Fibroblast of lung (primary cell): ENCODE measurements around the gene CIZ1. TPM values are rescaled to one million over a fixed set of nuclear protein-coding genes. Genes with fewer than 3 reads are reported as not detected.

Experiments used
- DNase-seq, 2 donors: peaks; one replicate each; pipeline versions ENCODE4 v3.0.0 to v3.0.0-alpha.2; 2010; ENCODE audit warnings: low read depth in 2 of 2
- H2AFZ ChIP-seq: 2 replicates; pipeline ENCODE4 v1.5.1; 2012; ENCODE audit warnings: low read length, control low read depth, inconsistent platforms
- H3K27ac ChIP-seq: 2 replicates; pipeline ENCODE4 v1.5.1; 2011; ENCODE audit warnings: low read length, control low read depth; ENCODE audit not compliant: insufficient read depth
- H3K27me3 ChIP-seq: 2 replicates; pipeline ENCODE4 v1.5.1; 2011; ENCODE audit warnings: mild to moderate bottlenecking, low read length; ENCODE audit not compliant: control insufficient read depth, insufficient read depth
- H3K36me3 ChIP-seq: 2 replicates; pipeline ENCODE4 v1.5.1; 2011; ENCODE audit warnings: low read length; ENCODE audit not compliant: control insufficient read depth, insufficient read depth
- H3K4me1 ChIP-seq: 2 replicates; pipeline ENCODE4 v1.5.1; 2011; ENCODE audit warnings: low read length; ENCODE audit not compliant: control insufficient read depth, insufficient read depth; ENCODE audit errors: extremely low read depth
- H3K4me2 ChIP-seq: 2 replicates; pipeline ENCODE4 v1.5.1; 2011; ENCODE audit warnings: low read length, control low read depth; ENCODE audit not compliant: insufficient read depth; ENCODE audit errors: extremely low read depth
- H3K4me3 ChIP-seq, 4 experiments: fragments of 200-600 bp in 1 of 4; sonication (generic) in 1 of 4; replicated peaks in 1 of 4; 2 replicates each; pipeline ENCODE4 v1.5.1; 2011 to 2016; ENCODE audit warnings: low read length in 4 of 4, low read depth in 3 of 4, mild to moderate bottlenecking in 3 of 4, control low read depth in 2 of 4, inconsistent platforms in 1 of 4, mixed read lengths in 1 of 4; ENCODE audit not compliant: insufficient read depth in 1 of 4; ENCODE audit errors: control extremely low read depth in 1 of 4
- H3K79me2 ChIP-seq: 2 replicates; pipeline ENCODE4 v1.5.1; 2012; ENCODE audit warnings: mild to moderate bottlenecking, low read length, inconsistent platforms; ENCODE audit not compliant: control insufficient read depth, insufficient read depth
- H3K9ac ChIP-seq: 2 replicates; pipeline ENCODE4 v1.5.1; 2011; ENCODE audit warnings: mild to moderate bottlenecking, low read length, control low read depth; ENCODE audit not compliant: insufficient read depth
- H3K9me3 ChIP-seq: 2 replicates; pipeline ENCODE4 v1.5.1; 2012; ENCODE audit warnings: low read depth, low read length; ENCODE audit not compliant: control insufficient read depth, insufficient read depth
- H4K20me1 ChIP-seq: 2 replicates; pipeline ENCODE4 v1.5.1; 2011; ENCODE audit warnings: low read length; ENCODE audit not compliant: control insufficient read depth, insufficient read depth; ENCODE audit errors: extremely low read depth
- CTCF ChIP-seq, 2 donors: IDR thresholded peaks in 1 of 2; conservative IDR thresholded peaks in 1 of 2; 1 replicate in 1 of 2; 2 replicates in 1 of 2; pipeline ENCODE4 v1.5.1; 2011 to 2012; ENCODE audit warnings: low read length in 2 of 2, control low read depth in 1 of 2, inconsistent platforms in 1 of 2, low read depth in 1 of 2, mild to moderate bottlenecking in 1 of 2
- EZH2 ChIP-seq: IDR thresholded peaks from 2 replicates; pipeline ENCODE4 v1.5.1; 2012; ENCODE audit warnings: low read length, control low read depth, mild to moderate bottlenecking; ENCODE audit errors: missing control alignments
- polyA plus RNA-seq, 2 donors: library from polyadenylated mRNA; depleted of rRNA in 1 of 2; stranded (reverse) in 1 of 2; unstranded in 1 of 2; fragments of >200 nt; gene quantifications; 2 replicates each; pipeline ENCODE4 v1.2.1, GENCODE V29; 2011 to 2012; ENCODE audit warnings: missing spikeins in 1 of 2
- total RNA-seq: library from RNA; depleted of rRNA; stranded (reverse); fragments of >200 nt; gene quantifications from 2 replicates; pipeline ENCODE4 v1.2.1, GENCODE V29; 2014

Gene CIZ1
- total and polyA plus RNA-seq, 2 donors (not counting 1 experiment from before 2014, with no cell fraction given): 26.1 to 27.2 TPM

- Histone ChIP-seq H3K9ac (no peak overlapping the region), H3K27ac (no peak overlapping the region), H4K20me1 (no peaks in the 10 kb centered on the region), H3K4me2 (no peak overlapping the region), H3K9me3 (no peaks in the 10 kb centered on the region), H3K4me1 (peaks cover 4% of the 10 kb centered on the region), H3K36me3 (peaks cover 10% of the 10 kb centered on the region), H3K4me3 (no peak overlapping the region), H3K27me3 (no peaks in the 10 kb centered on the region), H3K79me2 (no peaks in the 10 kb centered on the region), H2AFZ (no peak overlapping the region)
- TF ChIP-seq EZH2 (no peak), CTCF (conservative IDR thresholded peaks at IDR 0.05 in 1 of 2, IDR thresholded peaks at IDR 0.05 in 1 of 2; ENCODE audit: low read depth in 1 of 2, low read length in 2 of 2) (no peak)
- no peak for DNase-seq
These were observed 72.9 kb downstream of the CIZ1 start for GRCh38 chr9:128118472-128118857.

GRCh38 chr9:128117613-128118471, 73.5 kb downstream of the CIZ1 start:
- no peak overlapping the region for H3K27ac ChIP-seq

More at GRCh38 chr9:128117613-128118471, 73.5 kb downstream of the CIZ1 start:
- Histone ChIP-seq H2AFZ (peak overlapping the region; percentile 86), H3K4me2 (peak overlapping the region; percentile 68), H4K20me1 (no peaks in the 10 kb centered on the region), H3K9me3 (no peaks in the 10 kb centered on the region), H3K9ac (peak overlapping the region; percentile 30), H3K79me2 (no peaks in the 10 kb centered on the region), H3K4me3 (no peak overlapping the region), H3K36me3 (peaks cover 10% of the 10 kb centered on the region), H3K27me3 (no peaks in the 10 kb centered on the region), H3K4me1 (peaks cover 4% of the 10 kb centered on the region)
- DNase-seq: peak; percentile 69 to 87
- peak; percentile 100 for TF ChIP-seq CTCF (conservative IDR thresholded peaks at IDR 0.05 in 1 of 2, IDR thresholded peaks at IDR 0.05 in 1 of 2; ENCODE audit: low read depth in 1 of 2, low read length in 2 of 2)
- no peak for TF ChIP-seq EZH2
